ENCODE results near the gene NKPD1. TPM values are rescaled to one million over a fixed set of nuclear protein-coding genes. Genes with fewer than 3 reads are reported as not detected.

The NKPD1 gene
- total RNA-seq, 1 donor, result 0.36 TPM

GRCh38 chr19:45173816-45174215, 13.0 kb upstream of the NKPD1 start:
- no peak for DNase-seq (ENCODE audit: low read depth)
- no peak overlapping the region for H3K4me3 ChIP-seq (ENCODE audit: low read depth, low read length)
- TF ChIP-seq CTCF (IDR thresholded peaks at IDR 0.05; ENCODE audit: insufficient read depth, low read length), result no peak

DNA sequence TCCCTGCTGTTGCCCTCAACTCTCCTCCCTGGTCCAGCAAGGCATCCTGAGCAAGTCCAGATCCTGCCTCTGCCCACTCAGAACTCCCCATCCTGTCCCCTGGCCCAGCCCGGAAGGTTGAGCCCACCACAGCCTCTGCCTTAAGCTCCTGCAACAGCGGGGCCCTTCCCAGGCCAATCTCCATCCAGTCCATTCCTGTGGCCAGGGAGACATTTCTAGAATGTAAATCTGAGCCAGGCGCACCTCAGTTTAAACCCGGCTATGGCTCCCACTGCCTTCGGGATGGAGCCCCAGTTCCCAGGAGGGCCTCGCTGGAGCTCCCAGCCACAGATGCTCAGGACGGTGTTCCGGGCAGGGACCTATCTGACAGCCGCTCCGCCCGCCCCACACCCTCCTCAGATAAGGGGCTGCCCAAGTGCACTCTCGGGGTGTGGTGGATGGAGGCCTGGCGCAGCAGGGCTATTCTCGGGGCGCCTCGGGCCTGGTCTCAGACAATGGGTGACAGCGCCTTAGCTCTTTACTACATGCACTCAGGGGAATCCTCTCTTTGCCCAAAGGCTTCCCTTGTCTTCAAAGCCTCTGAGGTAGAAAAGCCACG, 11.9 kb upstream of the NKPD1 start:
- H3K4me3 ChIP-seq (ENCODE audit: low read depth, low read length), result no peak overlapping the region
- no peak for DNase-seq (ENCODE audit: low read depth)
- no peak for TF ChIP-seq CTCF (IDR thresholded peaks at IDR 0.05; ENCODE audit: insufficient read depth, low read length)

GRCh38 chr19:45172173-45172572, 11.4 kb upstream of the NKPD1 start:
- DNase-seq (ENCODE audit: low read depth), result no peak
- TF ChIP-seq CTCF (IDR thresholded peaks at IDR 0.05; ENCODE audit: insufficient read depth, low read length), result no peak
- H3K4me3 ChIP-seq (ENCODE audit: low read depth, low read length), result no peak overlapping the region

DNA sequence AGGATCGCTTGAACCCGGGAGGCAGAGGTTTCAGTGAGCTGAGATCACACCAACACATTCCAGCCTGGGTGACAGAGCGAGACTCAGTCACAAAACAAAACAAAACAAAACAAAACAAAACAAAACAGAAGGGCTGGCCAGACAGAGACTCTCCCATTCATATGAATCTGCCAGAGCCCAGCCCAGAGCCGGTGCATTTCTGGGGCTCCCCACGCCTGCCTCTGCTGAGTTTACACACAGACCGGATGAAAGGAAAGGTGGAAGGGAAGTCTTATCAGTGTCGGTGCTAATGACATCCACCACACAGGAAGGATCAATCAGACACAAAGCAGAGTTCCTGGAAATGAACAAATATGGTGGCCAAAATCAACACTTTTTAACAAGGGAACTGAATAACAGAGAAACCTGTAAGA, 10.4 kb upstream of the NKPD1 start:
- no peak for DNase-seq (ENCODE audit: low read depth)
- no peak for TF ChIP-seq CTCF (IDR thresholded peaks at IDR 0.05; ENCODE audit: insufficient read depth, low read length)

GRCh38 chr19:45170146-45171106, 9.6 kb upstream of the NKPD1 start:
- H3K4me3 ChIP-seq (ENCODE audit: low read depth, low read length), result no peak overlapping the region
- no peak for DNase-seq (ENCODE audit: low read depth)
- TF ChIP-seq CTCF (IDR thresholded peaks at IDR 0.05; ENCODE audit: insufficient read depth, low read length), result no peak

More for the DNA sequence above, 10.4 kb upstream of the NKPD1 start:
- no peak overlapping the region for H3K4me3 ChIP-seq (ENCODE audit: low read depth, low read length)

GRCh38 chr19:45169602-45170001, 8.8 kb upstream of the NKPD1 start:
- H3K4me3 ChIP-seq (ENCODE audit: low read depth, low read length), result no peak overlapping the region
- no peak for DNase-seq (ENCODE audit: low read depth)
- no peak for TF ChIP-seq CTCF (IDR thresholded peaks at IDR 0.05; ENCODE audit: insufficient read depth, low read length)
